ENCODE measurements around the gene CACHD1.

DNA sequence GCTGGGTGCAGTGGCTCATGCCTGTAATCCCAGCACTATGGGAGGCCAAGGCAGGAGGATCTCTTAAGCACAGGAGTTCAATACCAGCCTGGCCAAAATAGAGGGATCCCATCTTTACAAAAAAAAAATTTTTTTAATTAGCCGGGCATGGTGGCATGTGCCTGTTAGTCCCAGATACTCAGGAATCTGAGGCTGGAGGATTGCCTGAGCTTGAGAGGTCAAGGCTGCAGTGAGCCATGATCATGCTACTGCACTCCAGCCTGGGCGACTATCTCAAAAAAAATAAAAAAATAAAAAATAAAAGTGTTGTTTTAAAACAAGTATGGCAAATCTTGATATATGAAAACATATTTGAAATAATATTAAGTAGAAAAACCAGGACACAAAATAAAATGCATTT lies 44.4 kb upstream of the CACHD1 start:
- no peak for TF ChIP-seq EZH2 (IDR thresholded peaks at IDR 0.05; ENCODE audit: low read length, missing control alignments)
- TF ChIP-seq, protein P1, sequence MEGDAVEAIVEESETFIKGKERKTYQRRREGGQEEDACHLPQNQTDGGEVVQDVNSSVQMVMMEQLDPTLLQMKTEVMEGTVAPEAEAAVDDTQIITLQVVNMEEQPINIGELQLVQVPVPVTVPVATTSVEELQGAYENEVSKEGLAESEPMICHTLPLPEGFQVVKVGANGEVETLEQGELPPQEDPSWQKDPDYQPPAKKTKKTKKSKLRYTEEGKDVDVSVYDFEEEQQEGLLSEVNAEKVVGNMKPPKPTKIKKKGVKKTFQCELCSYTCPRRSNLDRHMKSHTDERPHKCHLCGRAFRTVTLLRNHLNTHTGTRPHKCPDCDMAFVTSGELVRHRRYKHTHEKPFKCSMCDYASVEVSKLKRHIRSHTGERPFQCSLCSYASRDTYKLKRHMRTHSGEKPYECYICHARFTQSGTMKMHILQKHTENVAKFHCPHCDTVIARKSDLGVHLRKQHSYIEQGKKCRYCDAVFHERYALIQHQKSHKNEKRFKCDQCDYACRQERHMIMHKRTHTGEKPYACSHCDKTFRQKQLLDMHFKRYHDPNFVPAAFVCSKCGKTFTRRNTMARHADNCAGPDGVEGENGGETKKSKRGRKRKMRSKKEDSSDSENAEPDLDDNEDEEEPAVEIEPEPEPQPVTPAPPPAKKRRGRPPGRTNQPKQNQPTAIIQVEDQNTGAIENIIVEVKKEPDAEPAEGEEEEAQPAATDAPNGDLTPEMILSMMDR (conservative IDR thresholded peaks at IDR 0.05 in 1 of 2, IDR thresholded peaks at IDR 0.05 in 1 of 2; ENCODE audit: low read depth in 1 of 2, low read length in 2 of 2): no peak
